Measurements from ENCODE around the gene C1orf141.
"Not testable (repeated sequence)": the region's sequence is repeated elsewhere in the genome, so short reads cannot be mapped to it uniquely, and the experiment has no call there.

The C1orf141 gene

DNA sequence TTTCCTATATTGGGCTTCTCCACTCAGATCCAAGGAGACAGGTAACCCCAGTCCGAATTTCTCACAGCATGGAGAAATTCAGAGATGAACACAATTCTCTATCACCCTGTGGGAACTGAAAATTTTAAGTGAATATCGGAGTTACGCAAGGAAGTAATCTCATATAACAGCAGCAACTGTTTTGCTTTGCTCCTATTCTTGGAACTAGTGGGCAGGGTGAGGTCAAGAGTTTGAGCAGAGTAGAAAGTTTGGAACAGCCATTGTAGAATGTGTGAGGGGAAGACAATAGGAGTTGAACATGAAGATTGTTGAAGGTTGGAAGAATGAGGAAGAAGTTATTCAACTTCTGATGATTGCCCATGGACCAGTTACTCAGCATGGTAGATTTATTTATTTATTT is 56.5 kb downstream of the C1orf141 start:
- no peak for DNase-seq

DNA sequence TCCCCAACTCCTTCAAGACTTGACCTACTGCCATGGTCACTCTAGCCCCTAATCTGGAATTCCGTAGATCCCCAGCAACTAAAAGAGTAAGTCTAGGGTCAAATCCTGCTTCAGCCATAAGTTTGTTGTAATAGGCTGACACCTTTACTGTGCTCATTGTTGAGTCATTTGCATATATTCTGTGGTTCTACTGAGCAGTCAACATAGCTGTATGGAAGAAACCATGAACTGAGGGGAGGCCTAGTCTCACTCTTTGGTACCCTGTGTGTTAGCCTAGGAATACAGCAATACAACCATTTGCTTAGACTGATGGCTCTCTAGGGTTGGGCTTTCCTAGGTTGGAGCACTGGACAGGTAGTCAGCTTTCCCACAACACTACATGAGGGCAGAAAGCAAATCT is 57.2 kb downstream of the C1orf141 start:
- no peak for DNase-seq

DNA sequence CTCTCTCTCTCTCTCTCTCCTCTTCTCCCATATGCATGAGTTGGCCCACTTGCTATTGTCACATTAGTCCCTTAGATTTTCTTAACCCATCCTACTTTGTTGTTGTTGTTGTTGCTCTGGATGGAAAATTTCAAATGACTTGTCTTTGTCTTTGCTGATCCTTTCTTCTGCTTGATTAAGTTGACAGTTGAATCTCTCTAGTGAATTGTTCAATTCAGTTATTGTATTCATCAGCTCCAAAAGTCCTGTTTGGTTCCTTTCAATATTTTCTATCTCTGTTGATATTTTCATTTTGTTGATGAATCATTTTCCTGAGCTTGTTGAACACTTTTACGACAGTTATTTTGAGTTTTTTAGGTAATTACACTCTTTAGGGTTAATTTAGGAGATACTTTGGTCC is 62.0 kb downstream of the C1orf141 start:
- no peak for DNase-seq

DNA sequence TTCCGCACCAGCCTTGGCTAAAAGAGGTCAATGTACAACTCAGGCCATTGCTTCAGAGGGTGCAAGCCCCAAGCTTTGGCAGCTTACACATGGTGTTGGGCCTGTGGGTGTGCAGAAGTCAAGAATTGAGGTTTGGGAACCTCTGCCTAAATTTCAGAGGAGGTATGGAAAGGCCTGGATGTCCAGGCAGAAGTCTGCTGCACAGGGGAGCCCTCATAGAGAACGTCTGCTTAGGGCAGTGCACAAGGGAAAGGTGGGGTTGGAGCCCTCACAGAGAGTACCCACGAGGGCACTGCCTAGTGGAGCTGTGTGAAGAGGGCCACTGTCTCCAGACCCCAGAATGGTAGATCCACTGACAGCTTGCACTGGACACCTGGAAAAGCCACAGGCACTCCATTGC is 67.1 kb downstream of the C1orf141 start:
- not testable (repeated sequence) for DNase-seq

DNA sequence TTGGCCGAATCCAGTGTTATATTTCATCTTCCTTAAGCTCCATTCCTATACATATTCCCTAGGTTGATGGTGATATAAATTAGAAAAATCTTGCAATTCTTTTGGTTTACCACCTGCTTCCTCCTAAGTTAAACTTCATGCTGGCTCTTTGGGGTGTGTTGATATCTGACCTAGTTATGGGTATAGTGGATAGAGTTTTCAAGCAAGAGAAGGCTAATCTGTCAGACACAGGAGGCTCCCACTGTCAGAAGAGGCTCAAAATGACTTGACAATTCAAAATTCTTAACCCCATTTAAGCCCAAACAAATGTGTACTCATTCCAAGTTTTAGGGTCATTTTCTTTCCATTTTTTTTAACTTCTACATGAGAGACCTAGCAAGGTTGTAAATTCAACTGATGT is 72.4 kb downstream of the C1orf141 start:
- DNase-seq, result no peak

DNA sequence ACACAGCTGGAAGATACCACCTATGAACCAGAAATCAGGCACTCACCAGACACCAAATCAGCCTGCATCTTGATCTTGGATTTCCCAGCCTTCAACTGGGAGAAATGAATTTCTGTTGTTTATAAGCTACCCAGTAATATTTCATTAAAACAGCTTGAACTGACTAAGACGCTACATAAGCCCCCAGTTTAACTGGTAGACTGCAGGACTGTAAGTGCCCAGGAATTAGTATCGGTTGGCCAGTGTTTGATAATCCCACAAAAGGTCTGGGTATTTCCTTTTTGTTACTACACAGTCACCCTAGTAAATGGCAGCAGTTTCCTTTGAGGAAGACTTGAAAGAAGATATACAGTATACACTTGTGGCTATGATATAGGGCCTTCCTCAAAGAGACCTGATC is 73.5 kb downstream of the C1orf141 start:
- no peak for DNase-seq

DNA sequence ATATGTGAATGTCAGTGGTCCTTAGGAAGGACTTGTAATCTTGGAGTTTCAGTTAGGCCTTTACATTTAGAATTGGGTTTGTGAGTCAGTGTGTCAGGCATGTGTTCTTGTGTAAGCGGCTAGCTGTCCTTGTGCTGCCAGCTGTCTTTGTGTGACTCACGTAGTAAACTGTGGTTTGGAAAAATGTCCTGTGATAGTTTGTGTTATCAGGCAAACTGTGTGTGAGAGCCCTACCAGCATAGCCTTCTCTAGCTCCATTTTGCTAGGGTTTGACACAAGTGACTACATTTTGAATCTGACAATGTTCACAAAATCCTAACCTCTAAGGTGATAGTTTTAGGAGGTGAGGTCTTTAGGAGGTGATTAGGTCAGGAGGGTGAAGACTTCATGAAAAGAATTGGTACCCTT is 74.0 kb downstream of the C1orf141 start:
- no peak for DNase-seq

DNA sequence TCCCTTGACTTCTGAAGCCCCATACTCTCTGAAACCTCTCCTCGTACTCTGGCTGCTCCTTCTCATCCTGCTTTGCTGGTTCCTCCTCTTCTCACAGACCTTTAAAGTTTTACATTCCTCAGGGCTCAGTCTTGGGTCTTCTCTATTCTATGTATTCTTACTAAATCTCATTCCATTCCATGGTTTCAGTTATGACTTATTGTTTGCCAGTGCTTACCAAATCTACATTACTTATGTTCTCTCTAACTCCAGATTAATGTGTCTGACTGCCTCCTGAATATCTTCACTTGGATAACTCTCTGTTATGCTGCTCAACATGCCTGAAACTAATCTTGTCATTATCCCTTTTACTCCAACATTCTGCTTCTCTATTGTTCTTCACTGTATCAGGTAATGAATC is 75.4 kb downstream of the C1orf141 start:
- DNase-seq, result no peak

DNA sequence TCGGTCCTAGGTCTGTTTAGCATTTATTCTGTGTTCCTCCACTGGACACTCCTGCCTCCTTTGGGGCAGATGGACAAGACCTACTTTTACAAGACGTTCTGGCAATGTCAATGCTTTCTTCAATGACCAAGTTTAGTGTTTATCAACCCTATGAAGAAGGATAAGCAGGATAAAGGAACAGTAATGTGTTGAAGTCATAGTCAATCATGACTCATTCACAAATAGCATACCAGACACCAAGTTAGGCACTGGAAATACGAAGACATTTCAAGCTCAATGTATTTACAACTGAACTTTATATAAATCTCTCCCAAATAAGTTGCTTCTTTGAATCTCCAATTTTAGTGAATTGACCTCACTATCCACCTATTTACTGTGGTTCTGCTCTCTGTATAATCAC is 76.0 kb downstream of the C1orf141 start:
- DNase-seq, result no peak

DNA sequence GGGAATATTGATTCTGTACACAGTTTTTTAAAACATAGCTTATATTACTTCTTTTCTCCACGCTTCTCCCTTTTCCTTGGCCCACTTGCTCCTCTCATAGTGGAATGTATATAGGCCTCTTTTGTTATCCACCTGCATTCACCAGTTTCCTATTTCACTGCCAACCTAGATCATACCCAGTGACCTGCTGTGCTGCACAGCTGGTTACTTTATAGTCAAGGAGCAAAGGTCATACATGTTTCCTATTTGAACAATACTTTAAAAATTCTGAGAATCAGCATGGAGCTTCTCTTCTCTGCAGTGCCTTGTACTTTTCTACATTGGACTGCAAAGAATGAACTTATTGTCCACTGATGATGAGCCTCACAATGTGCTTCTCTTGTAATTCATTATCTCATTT is 76.5 kb downstream of the C1orf141 start:
- no peak for DNase-seq

DNA sequence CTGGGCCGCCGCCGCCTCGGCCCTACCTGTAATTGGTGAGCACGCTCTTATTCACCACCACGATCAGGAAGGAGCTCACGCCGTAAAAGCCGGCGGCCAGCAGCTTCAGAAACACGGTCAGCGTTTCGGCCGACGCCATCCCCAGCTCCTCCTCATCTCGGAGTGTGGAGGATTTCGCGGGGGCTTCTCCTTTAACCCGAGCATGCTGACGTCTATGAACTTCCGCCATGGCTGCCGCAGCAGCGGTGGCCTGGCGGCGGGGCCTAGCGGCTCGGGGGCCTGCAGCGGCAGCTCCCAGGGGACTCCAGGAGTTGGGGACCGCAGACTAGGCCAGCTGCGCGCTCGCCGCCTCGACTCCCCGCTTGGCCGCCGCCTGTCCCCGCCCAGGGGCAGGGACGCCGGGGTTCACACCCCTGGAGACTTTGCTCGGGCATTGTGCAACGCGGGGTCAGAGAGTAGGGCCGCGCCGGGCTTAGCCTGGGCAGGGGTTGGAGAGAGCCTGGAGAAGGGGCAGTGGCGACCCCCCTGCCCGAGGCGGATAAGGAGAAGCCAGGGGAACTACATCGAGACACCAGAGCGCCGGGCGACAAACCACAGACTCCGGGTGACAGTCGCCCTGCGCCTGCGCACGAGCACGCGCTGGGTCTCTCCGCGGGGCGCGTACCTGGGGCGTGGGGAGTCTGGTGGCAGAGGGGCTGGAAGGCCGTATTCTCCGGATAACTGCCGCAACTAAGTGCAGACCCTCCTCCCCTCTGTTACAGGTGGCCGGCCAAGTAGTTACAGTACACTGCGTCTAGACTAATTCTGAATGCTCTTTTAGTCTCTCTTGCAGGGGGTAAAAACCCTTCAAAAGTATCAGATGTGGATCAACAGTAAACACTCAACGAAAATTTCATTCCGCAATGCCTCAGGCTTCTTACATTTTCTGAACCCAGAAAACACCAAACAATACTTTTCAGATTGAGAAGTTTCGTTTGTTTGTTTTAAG is 80.7 kb downstream of the C1orf141 start, which contains the start of gene SLC35D1:
TSS of gene SLC35D1 (minus strand) at position 364 of the 988 bp plus-strand sequence. CDS start at position 229, 135 bp downstream.
- peak; percentile 20 to 30 for DNase-seq

DNA sequence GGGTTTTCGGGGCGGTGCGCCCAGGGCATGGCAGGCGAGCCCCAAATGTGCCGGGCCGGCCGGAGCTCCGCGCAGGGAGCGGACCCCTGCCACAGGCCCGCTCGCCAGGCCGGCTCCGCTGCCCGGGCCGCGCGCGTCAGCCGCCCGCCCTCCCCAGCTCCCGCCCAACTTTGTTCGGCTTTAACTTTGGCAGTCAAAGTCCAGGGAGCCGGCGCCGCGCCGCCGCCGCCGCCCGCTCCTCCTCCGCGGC is 81.3 kb downstream of the C1orf141 start:
- DNase-seq, result no peak

DNA sequence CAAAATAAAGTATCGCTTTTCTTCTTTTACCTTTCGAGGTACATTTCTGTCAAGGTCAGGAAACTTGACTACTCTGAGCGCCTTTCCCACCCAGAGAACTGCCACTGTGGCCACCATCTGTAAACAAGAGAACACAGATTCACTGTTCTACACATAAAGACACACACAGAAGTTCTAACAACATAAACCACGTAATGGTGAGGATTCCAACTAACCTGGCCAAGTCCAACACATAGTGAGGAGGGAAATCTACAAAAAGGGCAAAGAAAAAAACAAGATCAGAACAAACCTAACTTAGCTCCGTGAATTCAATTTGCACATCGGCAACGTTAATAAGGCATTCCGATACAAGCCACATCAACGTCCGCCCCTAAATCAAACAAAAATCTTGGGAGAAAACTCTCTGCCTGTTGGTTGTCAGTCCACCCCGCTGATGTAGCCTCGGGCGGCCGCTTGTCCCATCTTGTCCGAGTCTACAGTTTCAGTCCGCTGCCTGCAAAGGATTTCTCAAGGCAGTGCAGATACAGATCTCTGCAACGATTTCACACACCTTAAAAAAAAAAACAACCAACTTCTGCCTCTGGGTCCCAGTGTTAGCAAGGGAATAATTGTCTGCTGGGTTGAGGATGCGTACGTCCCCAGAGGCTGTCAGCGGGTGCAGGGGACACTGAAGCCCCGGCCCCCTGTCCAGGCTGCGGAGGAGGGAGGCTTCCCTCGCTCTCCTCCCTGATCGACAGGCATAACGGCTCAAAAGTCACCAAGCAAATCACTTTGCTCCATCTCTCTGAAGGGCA is 81.8 kb downstream of the C1orf141 start:
- no peak for DNase-seq

DNA sequence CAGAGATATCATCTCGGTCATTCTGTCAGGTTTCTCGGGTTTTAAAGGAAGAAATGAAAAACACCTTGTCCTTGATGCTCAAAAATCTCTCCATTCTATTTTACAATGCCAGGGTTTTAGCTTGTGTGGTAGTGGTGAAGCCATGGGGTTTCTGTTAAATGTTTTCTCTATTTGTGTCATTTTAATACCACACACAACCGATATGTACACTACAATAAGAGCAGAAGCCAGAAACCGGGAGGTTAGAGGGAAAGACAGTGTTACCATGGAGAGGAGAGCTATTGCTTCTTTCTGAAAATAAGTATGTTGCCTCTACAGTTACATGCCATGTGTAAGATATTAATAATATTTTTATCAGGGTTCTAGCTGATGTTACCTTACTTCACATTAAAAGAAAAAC is 83.6 kb downstream of the C1orf141 start:
- no peak for DNase-seq

DNA sequence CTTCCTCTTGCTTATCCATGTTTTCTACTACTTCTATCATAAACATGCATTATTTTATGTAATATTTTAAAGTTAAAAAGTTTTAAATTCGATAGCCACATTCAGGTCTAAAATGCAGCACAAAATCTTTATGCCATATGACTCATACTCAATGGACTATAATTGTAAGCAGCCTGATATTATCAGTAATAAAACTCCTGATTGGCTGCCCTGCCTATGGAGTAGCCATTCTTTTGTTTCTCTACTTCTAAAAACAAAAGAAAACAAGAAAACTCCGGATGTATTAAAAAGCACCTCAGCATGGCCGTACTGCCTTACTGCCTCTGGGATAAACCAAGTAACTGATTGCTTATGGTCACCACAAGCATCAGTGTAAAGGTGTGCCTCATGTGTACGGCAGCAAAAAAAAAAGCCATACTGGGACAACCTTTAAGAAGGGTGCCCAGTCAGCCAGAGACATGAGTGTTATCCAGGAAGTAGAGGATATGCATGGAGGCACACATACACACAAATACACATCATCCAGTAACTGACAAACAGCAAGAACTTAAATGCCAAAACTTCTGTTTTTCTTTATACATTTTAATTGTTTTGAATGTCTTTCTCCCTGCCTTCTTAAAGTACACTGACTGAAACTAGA is 90.0 kb downstream of the C1orf141 start:
- no peak for DNase-seq

DNA sequence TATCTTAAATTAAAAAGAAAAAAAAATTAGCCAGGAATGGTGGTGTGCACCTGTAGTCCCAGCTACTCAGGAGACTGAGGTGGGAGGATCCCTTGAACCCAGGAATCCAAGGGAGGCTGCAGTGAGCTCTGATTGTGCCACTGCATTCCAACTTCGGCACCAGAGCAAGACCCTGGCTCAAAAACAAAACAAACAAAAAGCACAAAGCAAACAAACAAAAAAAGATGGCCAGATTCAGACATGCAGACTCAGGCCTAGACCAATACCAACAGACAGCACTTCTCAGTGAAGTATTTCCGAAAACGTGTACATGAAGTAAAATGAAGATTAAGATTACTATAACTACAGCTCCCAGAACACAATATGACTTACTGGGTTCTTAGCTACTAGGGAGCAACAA is 91.4 kb downstream of the C1orf141 start:
- no peak for DNase-seq
